Measurements from ENCODE around the gene MGMT.

DNA sequence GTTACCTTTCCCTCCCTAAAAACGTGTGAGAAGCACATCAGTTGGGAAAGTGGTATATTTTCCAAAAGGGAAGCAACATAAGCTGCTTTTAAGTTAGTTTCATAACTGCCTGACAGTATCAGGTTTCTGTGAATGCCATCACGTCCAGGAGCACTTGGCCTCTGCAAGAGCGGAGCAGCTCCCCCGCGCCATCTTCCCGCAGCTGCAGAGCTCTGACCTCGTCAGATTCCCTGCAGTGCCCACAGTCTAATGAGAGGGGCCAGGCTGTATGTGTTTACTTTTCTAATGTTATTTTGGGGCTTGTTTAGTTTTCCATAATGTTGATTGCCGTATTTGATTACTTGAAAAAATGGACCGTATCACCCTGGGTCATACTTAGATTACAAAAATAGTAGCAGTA is 74.2 kb downstream of the MGMT start:
- no peak for TF ChIP-seq POLR2A (IDR thresholded peaks at IDR 0.05; ENCODE audit: low read length)
- no peak for TF ChIP-seq GATA1 (IDR thresholded peaks at IDR 0.05; ENCODE audit: low read depth, low read length)

Measured in erythroblast (primary cell).